ENCODE data around the gene ALAD. TPM values are rescaled to one million over a fixed set of nuclear protein-coding genes. Genes with fewer than 3 reads are reported as not detected.

ALAD gene
- polyA plus RNA-seq, 1 donor (not counting 4 experiments of a cell fraction or from before 2014, with no cell fraction given) = 9.3 TPM

DNA sequence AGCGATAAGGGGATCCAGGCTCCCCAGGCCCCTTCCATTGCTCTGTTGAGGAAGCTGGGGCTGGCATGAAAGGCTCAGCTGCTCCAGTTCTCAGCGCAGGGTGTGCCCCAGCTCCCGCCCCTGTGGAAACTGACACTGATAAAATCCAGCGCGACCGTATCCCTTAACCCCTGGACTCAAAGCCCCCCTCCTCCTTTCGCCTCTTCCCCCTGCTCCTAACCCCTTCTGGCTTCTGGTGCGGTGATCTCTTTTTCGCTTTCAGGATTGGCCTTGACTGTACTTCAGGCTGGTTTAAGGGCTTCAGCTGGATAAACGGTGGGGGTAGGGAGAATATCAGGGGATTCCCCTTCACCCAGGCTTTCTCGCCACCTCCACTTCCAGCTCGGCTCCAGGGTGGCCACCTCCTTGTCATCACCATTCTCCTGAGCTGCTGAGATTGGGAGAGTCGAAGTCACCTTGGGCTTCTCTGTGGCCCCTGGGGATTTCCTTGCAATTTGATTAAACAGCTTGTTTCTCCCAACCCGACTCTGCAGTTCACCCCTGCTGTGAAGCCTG is 50.9 kb downstream of the ALAD start:
- no peaks in the 10 kb centered on the region for H3K36me3 ChIP-seq (ENCODE audit: control insufficient read depth in 2 of 2, extremely low read depth in 1 of 2, insufficient read depth in 2 of 2, low read length in 2 of 2)
- FAIRE-seq (no peak), DNase-seq (ENCODE audit: low read depth, low spot score) (no peak)
- H3K4me2 ChIP-seq (ENCODE audit: control insufficient read depth, extremely low read depth, insufficient read depth, low read depth, low read length) = peak overlapping the region; percentile 64
- H3K9me1 ChIP-seq (ENCODE audit: control insufficient read depth, extremely low read depth, insufficient read depth, low read length) = no peaks in the 10 kb centered on the region
- dilution Hi-C loops (cut with MboI; ENCODE audit: extremely low pct_ligation_motif_present, low sequenced_read_pairs) = no loop called here
- H4K20me1 ChIP-seq (ENCODE audit: control insufficient read depth, extremely low read depth, insufficient read depth, low read length) = no peaks in the 10 kb centered on the region
- H3K9ac ChIP-seq (ENCODE audit: control insufficient read depth, extremely low read depth, insufficient read depth, low read length) = no peak overlapping the region
- no peak overlapping the region for H3K27ac ChIP-seq (ENCODE audit: control insufficient read depth, insufficient read depth, low read length)
- H3K4me3 ChIP-seq (ENCODE audit: control insufficient read depth in 2 of 3, extremely low read depth in 1 of 3, insufficient read depth in 2 of 3, low read depth in 1 of 3, low read length in 3 of 3) = peak overlapping the region in 1 of 3 experiments; percentile 53
- no peaks in the 10 kb centered on the region for H3K9me3 ChIP-seq (ENCODE audit: control insufficient read depth, low read depth, low read length)
- TF ChIP-seq, protein P1, sequence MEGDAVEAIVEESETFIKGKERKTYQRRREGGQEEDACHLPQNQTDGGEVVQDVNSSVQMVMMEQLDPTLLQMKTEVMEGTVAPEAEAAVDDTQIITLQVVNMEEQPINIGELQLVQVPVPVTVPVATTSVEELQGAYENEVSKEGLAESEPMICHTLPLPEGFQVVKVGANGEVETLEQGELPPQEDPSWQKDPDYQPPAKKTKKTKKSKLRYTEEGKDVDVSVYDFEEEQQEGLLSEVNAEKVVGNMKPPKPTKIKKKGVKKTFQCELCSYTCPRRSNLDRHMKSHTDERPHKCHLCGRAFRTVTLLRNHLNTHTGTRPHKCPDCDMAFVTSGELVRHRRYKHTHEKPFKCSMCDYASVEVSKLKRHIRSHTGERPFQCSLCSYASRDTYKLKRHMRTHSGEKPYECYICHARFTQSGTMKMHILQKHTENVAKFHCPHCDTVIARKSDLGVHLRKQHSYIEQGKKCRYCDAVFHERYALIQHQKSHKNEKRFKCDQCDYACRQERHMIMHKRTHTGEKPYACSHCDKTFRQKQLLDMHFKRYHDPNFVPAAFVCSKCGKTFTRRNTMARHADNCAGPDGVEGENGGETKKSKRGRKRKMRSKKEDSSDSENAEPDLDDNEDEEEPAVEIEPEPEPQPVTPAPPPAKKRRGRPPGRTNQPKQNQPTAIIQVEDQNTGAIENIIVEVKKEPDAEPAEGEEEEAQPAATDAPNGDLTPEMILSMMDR (optimal IDR thresholded peaks at IDR 0.05 in 1 of 3, IDR thresholded peaks at IDR 0.05 in 1 of 3, conservative IDR thresholded peaks at IDR 0.05 in 1 of 3; ENCODE audit: extremely low read depth in 1 of 3, insufficient read depth in 2 of 3, low read length in 3 of 3) = no peak
- peak; percentile 87 for TF ChIP-seq EZH2 (IDR thresholded peaks at IDR 0.05; ENCODE audit: low read length)
- H3K27me3 ChIP-seq (ENCODE audit: control insufficient read depth, extremely low read depth, insufficient read depth, low read length) = peaks cover 31% of the 10 kb centered on the region
- H3K4me1 ChIP-seq (ENCODE audit: control insufficient read depth, extremely low read depth, insufficient read depth, low read length) = peaks cover 9% of the 10 kb centered on the region
- H2AFZ ChIP-seq (ENCODE audit: control insufficient read depth, low read length) = no peak overlapping the region
- H3K79me2 ChIP-seq (ENCODE audit: control insufficient read depth, insufficient read depth, low read length) = no peaks in the 10 kb centered on the region

DNA sequence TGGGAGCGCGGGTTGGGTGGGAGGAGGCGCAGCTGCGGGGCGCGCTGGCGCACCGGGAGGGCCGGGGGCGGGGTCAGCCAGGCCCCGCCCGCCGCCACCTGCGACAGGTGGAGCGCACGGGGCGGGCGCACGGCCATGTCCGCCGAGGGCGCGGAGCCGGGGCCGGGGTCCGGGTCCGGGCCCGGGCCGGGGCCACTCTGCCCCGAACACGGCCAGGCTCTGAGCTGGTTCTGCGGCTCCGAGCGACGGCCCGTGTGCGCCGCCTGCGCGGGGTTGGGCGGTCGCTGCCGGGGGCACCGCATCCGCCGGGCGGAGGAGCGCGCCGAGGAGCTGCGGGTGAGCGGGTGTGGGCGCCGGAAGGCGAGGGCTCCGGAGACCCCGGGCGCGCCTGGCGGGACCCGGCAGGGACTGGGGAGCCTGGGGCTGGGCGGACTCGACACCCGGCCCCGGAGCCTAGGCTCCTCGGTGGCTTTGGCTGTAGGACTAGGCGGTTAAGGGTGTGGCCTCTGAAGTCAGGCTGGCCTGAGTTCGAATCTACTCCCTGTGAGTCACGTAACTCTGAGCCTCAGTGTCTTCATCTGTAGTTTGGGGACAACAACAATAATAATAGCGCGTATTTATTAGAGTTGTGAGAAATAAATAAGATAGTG is 51.5 kb downstream of the ALAD start, which contains the start of gene BSPRY:
Gene BSPRY (plus strand): TSS at position 97 of the 650 bp plus-strand sequence. CDS start 39 bp downstream, at position 136.
- H3K9me3 ChIP-seq (ENCODE audit: control insufficient read depth, low read depth, low read length) = no peaks in the 10 kb centered on the region
- dilution Hi-C loops (cut with MboI; ENCODE audit: extremely low pct_ligation_motif_present, low sequenced_read_pairs) = loop anchor here (10.0 kb wide), 1 partner anchor 55 kb away; the partner anchor contains the start of gene ALAD
- no peaks in the 10 kb centered on the region for H4K20me1 ChIP-seq (ENCODE audit: control insufficient read depth, extremely low read depth, insufficient read depth, low read length)
- peaks cover 9% of the 10 kb centered on the region for H3K4me1 ChIP-seq (ENCODE audit: control insufficient read depth, extremely low read depth, insufficient read depth, low read length)
- H3K9ac ChIP-seq (ENCODE audit: control insufficient read depth, extremely low read depth, insufficient read depth, low read length) = no peak within 1 kb of the TSS
- no peaks in the 10 kb centered on the region for H3K9me1 ChIP-seq (ENCODE audit: control insufficient read depth, extremely low read depth, insufficient read depth, low read length)
- H3K27ac ChIP-seq (ENCODE audit: control insufficient read depth, insufficient read depth, low read length) = no peak within 1 kb of the TSS
- H3K36me3 ChIP-seq (ENCODE audit: control insufficient read depth in 2 of 2, extremely low read depth in 1 of 2, insufficient read depth in 2 of 2, low read length in 2 of 2) = no peaks in the 10 kb centered on the region
- FAIRE-seq = no peak
- peaks cover 31% of the 10 kb centered on the region for H3K27me3 ChIP-seq (ENCODE audit: control insufficient read depth, extremely low read depth, insufficient read depth, low read length)
- H3K79me2 ChIP-seq (ENCODE audit: control insufficient read depth, insufficient read depth, low read length) = no peaks in the 10 kb centered on the region
- TF ChIP-seq, protein P1 (optimal IDR thresholded peaks at IDR 0.05 in 1 of 3, IDR thresholded peaks at IDR 0.05 in 1 of 3, conservative IDR thresholded peaks at IDR 0.05 in 1 of 3; ENCODE audit: extremely low read depth in 1 of 3, insufficient read depth in 2 of 3, low read length in 3 of 3) = no peak
- TF ChIP-seq EZH2 (IDR thresholded peaks at IDR 0.05; ENCODE audit: low read length) = no peak
- DNase-seq (ENCODE audit: low read depth, low spot score) = no peak
- peak within 1 kb of the TSS; percentile 64 for H3K4me2 ChIP-seq (ENCODE audit: control insufficient read depth, extremely low read depth, insufficient read depth, low read depth, low read length)
- H2AFZ ChIP-seq (ENCODE audit: control insufficient read depth, low read length) = no peak within 1 kb of the TSS
- peak within 1 kb of the TSS; percentile 27 to 53 (median 44) for H3K4me3 ChIP-seq (ENCODE audit: control insufficient read depth in 2 of 3, extremely low read depth in 1 of 3, insufficient read depth in 2 of 3, low read depth in 1 of 3, low read length in 3 of 3)
